GM12878 (cell line): ENCODE results near the gene DALRD3. TPM values are rescaled to one million over a fixed set of nuclear protein-coding genes. Genes with fewer than 3 reads are reported as not detected.

Source experiments
- CBFB ChIP-seq: IDR thresholded peaks from 2 replicates; pipeline ENCODE4 v1.6.1; 2016; ENCODE audit warnings: antibody characterized with exemption, low read depth
- CHD4 ChIP-seq: fragments of 200-600 bp; sonication (generic); IDR thresholded peaks from 2 replicates; pipeline ENCODE4 v1.6.1; 2016; ENCODE audit warnings: mild to moderate bottlenecking
- EGR1 ChIP-seq, 2 experiments: IDR thresholded peaks; 1 replicate in 1 of 2; 2 replicates in 1 of 2; pipeline ENCODE4 v1.6.1; 2011 to 2012; ENCODE audit warnings: low read depth in 2 of 2, low read length in 2 of 2, borderline replicate concordance in 1 of 2, mild to moderate bottlenecking in 1 of 2, moderate library complexity in 1 of 2
- FOS ChIP-seq: IDR thresholded peaks from 3 replicates; pipeline ENCODE4 v1.6.1; 2011; ENCODE audit warnings: borderline replicate concordance; ENCODE audit not compliant: insufficient read length; ENCODE audit errors: extremely low read depth
- IKZF1 ChIP-seq: fragments of 450-650 bp; conservative IDR thresholded peaks from 2 replicates; pipeline ENCODE4 v1.6.1; 2017; ENCODE audit warnings: antibody characterized with exemption, mild to moderate bottlenecking
- MEF2B ChIP-seq: fragments of 450-650 bp; IDR thresholded peaks from 2 replicates; pipeline ENCODE4 v1.6.1; 2018; ENCODE audit warnings: mild to moderate bottlenecking, moderate library complexity; ENCODE audit not compliant: partially characterized antibody, poor library complexity, severe bottlenecking
- MXI1 ChIP-seq: fragments of 150-350 bp; IDR thresholded peaks from 2 replicates; pipeline ENCODE4 v1.6.1; 2011; ENCODE audit warnings: low read depth, mild to moderate bottlenecking, inconsistent platforms, low read length, improper control_type of control experiment
- MYB ChIP-seq: fragments of 150-350 bp; IDR thresholded peaks from 2 replicates; pipeline ENCODE4 v1.6.1; 2014; ENCODE audit warnings: mild to moderate bottlenecking, low read depth, low read length, borderline replicate concordance
- NFYA ChIP-seq: IDR thresholded peaks from 2 replicates; pipeline ENCODE4 v1.6.1; 2011; ENCODE audit warnings: low read depth, mild to moderate bottlenecking, low read length, improper control_type of control experiment, borderline replicate concordance
- POLR2A ChIP-seq: IDR thresholded peaks from 2 replicates; pipeline ENCODE4 v1.6.1; 2011; ENCODE audit warnings: low read depth, mild to moderate bottlenecking, low read length
- RAD21 ChIP-seq: IDR thresholded peaks from 2 replicates; pipeline ENCODE4 v1.6.1; 2011; ENCODE audit warnings: mild to moderate bottlenecking, low read depth, low read length, moderate library complexity; ENCODE audit not compliant: insufficient read depth
- RFX5 ChIP-seq: IDR thresholded peaks from 2 replicates; pipeline ENCODE4 v1.6.1; 2011; ENCODE audit warnings: low read depth, low read length, improper control_type of control experiment
- SMARCA5 ChIP-seq: fragments of 450-650 bp; IDR thresholded peaks from 2 replicates; pipeline ENCODE4 v1.6.1; 2017; ENCODE audit warnings: mild to moderate bottlenecking
- SPI1 ChIP-seq: IDR thresholded peaks from 2 replicates; pipeline ENCODE4 v1.6.1; 2011; ENCODE audit warnings: low read depth, mild to moderate bottlenecking, low read length, moderate library complexity, borderline replicate concordance; ENCODE audit not compliant: insufficient read depth
- TARDBP ChIP-seq: IDR thresholded peaks from 2 replicates; pipeline ENCODE4 v1.6.1; 2016; ENCODE audit warnings: borderline replicate concordance
- TCF12 ChIP-seq: IDR thresholded peaks from 2 replicates; pipeline ENCODE4 v1.6.1; 2011; ENCODE audit warnings: low read depth, mild to moderate bottlenecking, low read length
- TCF7 ChIP-seq: IDR thresholded peaks from 2 replicates; pipeline ENCODE4 v1.6.1; 2014; ENCODE audit warnings: antibody characterized with exemption, borderline replicate concordance
- ZBED1 ChIP-seq: IDR thresholded peaks from 2 replicates; pipeline ENCODE4 v1.6.1; 2016; ENCODE audit warnings: borderline replicate concordance
- polyA plus RNA-seq, 11 experiments: library from polyadenylated mRNA; depleted of rRNA in 4 of 11; unstranded in 6 of 11; stranded (reverse) in 5 of 11; fragments of >200 nt; fragmentation: Nextera tagmentation in 4 of 11; fragmentation: Illumina TruSeq in 1 of 11; extraction: Ambion mirVana in 4 of 11; extraction: Trizol in 1 of 11; gene quantifications; 1 replicate in 1 of 11; 2 replicates in 10 of 11; pipeline versions ENCODE4 v1.2.1 to v1.2.3, GENCODE V29; 2011 to 2016; ENCODE audit warnings: inconsistent platforms in 2 of 11, missing spikeins in 2 of 11, low read depth in 1 of 11
- total RNA-seq, 4 experiments: library from RNA; depleted of rRNA in 3 of 4; stranded (reverse); fragments of >200 nt in 3 of 4; fragmentation: Illumina TruSeq in 1 of 4; extraction: Trizol in 1 of 4; gene quantifications; 2 replicates each; pipeline versions ENCODE4 v1.2.1 to v1.2.3, GENCODE V29; 2013 to 2021
- TF ChIP-seq, protein P1 (sequence below): fragments of 450-650 bp; IDR thresholded peaks from 2 replicates; pipeline ENCODE4 v1.6.1; 2017; ENCODE audit warnings: antibody characterized with exemption, mild to moderate bottlenecking, moderate library complexity
- TF ChIP-seq, protein P2 (sequence below): fragments of 150-350 bp; IDR thresholded peaks from 2 replicates; pipeline ENCODE4 v1.6.1; 2016; ENCODE audit warnings: low read depth, low read length
- TF ChIP-seq, protein P3 (sequence below): fragments of 450-650 bp; formaldehyde crosslinking; IDR thresholded peaks from 2 replicates; pipeline ENCODE4 v1.5.0; 2022; ENCODE audit warnings: mild to moderate bottlenecking, missing genetic modification characterization

The DALRD3 gene
- total and polyA plus RNA-seq, 10 of the 15 experiments (the other 5 are each of a cell fraction or from before 2014, with no cell fraction given) = 10.1 to 28.2 (median 21.6) TPM

DNA sequence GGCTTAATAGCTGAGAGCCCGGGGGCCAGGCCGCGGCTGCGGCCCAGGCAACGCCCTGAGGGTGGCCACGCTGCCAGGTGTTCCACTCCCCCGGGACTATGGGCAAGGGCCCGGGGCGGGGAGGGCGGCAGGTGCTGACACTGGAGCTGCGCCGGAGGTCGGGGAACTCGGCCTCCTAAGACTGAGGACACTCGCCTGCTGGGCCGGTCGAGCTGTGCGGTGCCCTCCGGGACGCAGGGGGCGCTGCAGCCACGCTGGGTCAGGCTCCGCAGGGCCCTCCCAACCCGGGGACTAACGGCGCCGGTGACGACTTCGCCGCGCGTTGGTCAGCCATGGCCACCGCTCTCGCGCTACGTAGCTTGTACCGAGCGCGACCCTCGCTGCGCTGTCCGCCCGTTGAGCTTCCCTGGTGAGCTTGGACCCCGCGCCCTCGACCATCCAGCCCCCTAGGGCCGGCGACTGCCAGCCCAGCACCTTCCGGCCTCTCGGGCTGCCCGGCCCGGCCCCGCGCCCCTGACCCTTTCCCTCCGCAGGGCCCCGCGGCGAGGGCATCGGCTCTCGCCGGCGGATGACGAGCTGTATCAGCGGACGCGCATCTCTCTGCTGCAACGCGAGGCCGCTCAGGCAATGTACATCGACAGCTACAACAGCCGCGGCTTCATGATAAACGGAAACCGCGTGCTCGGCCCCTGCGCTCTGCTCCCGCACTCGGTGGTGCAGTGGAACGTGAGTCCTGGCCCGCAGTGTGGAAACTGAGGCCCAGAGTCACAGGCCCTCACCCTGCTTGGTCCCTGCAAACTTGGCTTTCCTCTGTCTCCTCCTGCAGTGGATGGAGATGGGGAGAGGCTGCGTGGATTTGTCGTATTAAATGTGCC is 3.7 kb upstream of the DALRD3 start, which contains the start of gene NDUFAF3 (continued):
- peak; percentile 97 for TF ChIP-seq TCF12
- TF ChIP-seq, protein P1, sequence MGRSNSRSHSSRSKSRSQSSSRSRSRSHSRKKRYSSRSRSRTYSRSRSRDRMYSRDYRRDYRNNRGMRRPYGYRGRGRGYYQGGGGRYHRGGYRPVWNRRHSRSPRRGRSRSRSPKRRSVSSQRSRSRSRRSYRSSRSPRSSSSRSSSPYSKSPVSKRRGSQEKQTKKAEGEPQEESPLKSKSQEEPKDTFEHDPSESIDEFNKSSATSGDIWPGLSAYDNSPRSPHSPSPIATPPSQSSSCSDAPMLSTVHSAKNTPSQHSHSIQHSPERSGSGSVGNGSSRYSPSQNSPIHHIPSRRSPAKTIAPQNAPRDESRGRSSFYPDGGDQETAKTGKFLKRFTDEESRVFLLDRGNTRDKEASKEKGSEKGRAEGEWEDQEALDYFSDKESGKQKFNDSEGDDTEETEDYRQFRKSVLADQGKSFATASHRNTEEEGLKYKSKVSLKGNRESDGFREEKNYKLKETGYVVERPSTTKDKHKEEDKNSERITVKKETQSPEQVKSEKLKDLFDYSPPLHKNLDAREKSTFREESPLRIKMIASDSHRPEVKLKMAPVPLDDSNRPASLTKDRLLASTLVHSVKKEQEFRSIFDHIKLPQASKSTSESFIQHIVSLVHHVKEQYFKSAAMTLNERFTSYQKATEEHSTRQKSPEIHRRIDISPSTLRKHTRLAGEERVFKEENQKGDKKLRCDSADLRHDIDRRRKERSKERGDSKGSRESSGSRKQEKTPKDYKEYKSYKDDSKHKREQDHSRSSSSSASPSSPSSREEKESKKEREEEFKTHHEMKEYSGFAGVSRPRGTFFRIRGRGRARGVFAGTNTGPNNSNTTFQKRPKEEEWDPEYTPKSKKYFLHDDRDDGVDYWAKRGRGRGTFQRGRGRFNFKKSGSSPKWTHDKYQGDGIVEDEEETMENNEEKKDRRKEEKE = no peak
- no peak for TF ChIP-seq CHD4
- no peak for TF ChIP-seq NFYA
- peak; percentile 59; the same call in 1 of the 2 replicates for TF ChIP-seq RFX5
- TF ChIP-seq SPI1 = no peak
- peak in 1 of 2 experiments; percentile 59; a peak in 1 of 3 replicates for TF ChIP-seq EGR1 (IDR thresholded peaks at IDR 0.05; ENCODE audit: borderline replicate concordance in 1 of 2, low read depth in 2 of 2, low read length in 2 of 2)
- TF ChIP-seq POLR2A = no peak
- TF ChIP-seq RAD21 = 0 out of 2 replicates have a peak, but pooled peaks have one; percentile 14
- no peak for TF ChIP-seq TCF7
- TF ChIP-seq, protein P2, sequence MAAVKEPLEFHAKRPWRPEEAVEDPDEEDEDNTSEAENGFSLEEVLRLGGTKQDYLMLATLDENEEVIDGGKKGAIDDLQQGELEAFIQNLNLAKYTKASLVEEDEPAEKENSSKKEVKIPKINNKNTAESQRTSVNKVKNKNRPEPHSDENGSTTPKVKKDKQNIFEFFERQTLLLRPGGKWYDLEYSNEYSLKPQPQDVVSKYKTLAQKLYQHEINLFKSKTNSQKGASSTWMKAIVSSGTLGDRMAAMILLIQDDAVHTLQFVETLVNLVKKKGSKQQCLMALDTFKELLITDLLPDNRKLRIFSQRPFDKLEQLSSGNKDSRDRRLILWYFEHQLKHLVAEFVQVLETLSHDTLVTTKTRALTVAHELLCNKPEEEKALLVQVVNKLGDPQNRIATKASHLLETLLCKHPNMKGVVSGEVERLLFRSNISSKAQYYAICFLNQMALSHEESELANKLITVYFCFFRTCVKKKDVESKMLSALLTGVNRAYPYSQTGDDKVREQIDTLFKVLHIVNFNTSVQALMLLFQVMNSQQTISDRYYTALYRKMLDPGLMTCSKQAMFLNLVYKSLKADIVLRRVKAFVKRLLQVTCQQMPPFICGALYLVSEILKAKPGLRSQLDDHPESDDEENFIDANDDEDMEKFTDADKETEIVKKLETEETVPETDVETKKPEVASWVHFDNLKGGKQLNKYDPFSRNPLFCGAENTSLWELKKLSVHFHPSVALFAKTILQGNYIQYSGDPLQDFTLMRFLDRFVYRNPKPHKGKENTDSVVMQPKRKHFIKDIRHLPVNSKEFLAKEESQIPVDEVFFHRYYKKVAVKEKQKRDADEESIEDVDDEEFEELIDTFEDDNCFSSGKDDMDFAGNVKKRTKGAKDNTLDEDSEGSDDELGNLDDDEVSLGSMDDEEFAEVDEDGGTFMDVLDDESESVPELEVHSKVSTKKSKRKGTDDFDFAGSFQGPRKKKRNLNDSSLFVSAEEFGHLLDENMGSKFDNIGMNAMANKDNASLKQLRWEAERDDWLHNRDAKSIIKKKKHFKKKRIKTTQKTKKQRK = no peak
- TF ChIP-seq, protein P3, sequence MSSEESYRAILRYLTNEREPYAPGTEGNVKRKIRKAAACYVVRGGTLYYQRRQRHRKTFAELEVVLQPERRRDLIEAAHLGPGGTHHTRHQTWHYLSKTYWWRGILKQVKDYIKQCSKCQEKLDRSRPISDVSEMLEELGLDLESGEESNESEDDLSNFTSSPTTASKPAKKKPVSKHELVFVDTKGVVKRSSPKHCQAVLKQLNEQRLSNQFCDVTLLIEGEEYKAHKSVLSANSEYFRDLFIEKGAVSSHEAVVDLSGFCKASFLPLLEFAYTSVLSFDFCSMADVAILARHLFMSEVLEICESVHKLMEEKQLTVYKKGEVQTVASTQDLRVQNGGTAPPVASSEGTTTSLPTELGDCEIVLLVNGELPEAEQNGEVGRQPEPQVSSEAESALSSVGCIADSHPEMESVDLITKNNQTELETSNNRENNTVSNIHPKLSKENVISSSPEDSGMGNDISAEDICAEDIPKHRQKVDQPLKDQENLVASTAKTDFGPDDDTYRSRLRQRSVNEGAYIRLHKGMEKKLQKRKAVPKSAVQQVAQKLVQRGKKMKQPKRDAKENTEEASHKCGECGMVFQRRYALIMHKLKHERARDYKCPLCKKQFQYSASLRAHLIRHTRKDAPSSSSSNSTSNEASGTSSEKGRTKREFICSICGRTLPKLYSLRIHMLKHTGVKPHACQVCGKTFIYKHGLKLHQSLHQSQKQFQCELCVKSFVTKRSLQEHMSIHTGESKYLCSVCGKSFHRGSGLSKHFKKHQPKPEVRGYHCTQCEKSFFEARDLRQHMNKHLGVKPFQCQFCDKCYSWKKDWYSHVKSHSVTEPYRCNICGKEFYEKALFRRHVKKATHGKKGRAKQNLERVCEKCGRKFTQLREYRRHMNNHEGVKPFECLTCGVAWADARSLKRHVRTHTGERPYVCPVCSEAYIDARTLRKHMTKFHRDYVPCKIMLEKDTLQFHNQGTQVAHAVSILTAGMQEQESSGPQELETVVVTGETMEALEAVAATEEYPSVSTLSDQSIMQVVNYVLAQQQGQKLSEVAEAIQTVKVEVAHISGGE (CRISPR knock-in tag) = no peak
- TF ChIP-seq MYB = 0 out of 2 replicates have a peak, but pooled peaks have one; percentile 10
- peak; percentile 88 for TF ChIP-seq IKZF1
- TF ChIP-seq TARDBP = no peak
- no peak for TF ChIP-seq CBFB
- no peak for TF ChIP-seq ZBED1
- peak; percentile 99 for TF ChIP-seq SMARCA5
- TF ChIP-seq MXI1 = peak; percentile 53; the same call in 1 of the 2 replicates
- TF ChIP-seq MEF2B = peak; percentile 96
- TF ChIP-seq FOS = no peak
